AML-193 (cell line): ENCODE measurements around the gene IQCN.

Experiments
- DNase-seq, 2 experiments: peaks; one replicate each; lab custom pipeline; 2025; lab: John Stamatoyannopoulos, UW

The IQCN gene

DNA sequence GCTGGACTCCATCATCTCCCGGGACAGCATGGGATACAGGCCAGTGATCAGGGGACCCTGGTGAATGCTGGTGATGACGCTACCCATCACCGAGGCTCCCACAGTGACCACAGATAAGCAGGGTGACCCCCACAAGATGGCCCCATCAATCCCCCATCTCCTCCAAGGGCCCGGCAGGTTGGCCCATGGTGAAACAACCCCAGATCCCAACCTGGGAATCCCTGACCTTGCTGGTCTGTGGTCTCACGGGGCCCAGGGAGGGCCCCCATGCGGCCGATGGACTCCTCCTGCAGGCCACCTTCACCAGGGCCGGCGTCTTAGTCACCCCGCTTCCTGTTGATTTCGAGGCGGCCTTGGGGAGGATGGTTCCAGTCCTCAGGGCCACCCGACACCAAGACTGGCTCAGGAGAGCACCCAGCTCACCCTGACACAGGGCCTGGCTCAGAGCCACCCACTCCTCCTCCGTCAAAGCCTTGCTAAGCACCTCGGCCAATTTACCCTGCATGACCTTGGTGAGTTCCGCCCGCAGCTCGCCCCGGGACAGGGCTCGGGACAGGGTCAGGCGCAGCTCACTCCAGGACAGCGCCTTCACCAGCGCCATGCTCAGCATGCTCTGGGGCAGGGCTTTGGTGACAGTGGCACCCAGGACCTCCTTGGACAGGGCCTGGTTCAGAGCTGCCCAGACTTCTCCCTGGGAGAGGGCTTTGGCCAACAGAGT lies 10.0 kb downstream of the IQCN start:
- DNase-seq: no peak

DNA sequence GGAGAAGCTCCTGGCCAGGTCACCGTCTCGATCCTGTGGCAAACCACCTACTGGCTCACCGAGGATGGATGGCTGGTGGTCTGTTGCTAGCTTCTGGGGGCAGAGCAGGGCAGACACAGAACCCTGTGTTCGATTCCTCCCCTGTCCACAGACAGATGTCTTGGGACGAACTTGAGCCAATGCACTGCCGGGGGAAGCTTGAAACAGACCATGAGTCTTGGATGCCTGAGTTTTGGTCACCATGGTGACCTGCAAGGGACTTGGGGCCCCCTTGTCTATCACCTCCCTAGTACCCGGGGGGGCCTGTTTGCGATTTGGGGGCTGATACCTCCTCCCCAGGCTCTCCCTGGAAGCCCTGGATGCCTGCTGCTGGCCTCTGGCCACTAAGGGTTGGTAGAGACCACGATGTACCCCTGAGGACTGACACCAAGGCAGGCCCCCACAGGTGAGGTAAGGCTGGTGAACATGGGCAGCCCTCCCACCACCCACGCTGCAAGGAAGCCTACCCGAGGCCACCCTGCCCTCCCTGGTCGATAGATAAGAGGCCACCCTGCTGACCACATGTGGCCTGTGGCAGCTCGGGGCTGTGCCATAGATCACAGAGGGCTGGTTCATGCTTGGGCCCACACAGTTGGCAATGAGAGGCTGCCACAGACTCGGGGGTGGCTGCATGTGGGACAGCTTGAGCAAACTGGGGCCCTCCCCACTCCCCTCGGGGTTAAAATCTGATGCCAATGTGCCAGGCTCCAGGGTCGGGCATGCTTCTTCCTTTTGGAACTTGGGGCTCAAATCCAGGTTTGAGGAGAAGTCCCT lies 10.7 kb downstream of the IQCN start:
- no peak for DNase-seq

DNA sequence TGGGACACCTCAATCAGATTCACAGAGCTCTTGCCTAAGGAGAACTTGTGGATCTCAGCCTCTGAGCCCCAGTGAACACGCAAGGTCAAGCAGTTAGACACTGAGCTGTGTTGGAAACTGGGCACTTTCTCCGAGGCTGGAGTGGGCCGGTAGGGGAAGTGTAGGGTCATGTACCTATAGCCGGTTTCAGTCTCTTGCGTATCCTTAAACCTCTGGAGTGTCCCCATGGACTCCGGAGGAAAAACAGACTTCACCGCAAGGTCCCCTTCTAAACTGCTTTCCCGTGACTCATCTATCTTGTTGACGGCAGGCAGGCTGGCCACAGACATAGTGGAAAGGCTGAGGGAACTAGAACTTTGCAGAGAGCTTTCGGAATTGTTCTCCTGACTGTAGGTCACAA lies 11.3 kb downstream of the IQCN start:
- no peak for DNase-seq

GRCh38 chr19:18262144-18262543 lies 12.1 kb downstream of the IQCN start:
- DNase-seq: no peak

DNA sequence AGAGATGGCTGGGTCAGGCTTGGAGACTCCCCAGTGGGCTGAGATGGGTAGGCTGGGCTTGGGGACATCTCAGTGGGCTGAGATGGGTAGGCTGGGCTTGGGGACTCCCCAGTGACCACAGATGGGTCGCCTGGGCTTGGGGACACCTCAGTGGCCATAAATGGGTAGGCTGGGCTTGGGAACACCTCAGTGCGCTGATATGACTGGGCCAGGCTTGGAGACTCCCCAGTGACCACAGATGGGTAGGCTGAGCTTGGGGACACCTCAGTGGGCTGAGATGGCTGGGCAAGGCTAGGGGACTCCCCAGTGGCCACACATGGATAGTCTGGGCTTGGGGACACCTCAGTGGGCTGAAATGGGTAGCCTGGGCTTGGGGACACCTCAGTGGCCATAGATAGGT lies 12.8 kb downstream of the IQCN start:
- DNase-seq: no peak

DNA sequence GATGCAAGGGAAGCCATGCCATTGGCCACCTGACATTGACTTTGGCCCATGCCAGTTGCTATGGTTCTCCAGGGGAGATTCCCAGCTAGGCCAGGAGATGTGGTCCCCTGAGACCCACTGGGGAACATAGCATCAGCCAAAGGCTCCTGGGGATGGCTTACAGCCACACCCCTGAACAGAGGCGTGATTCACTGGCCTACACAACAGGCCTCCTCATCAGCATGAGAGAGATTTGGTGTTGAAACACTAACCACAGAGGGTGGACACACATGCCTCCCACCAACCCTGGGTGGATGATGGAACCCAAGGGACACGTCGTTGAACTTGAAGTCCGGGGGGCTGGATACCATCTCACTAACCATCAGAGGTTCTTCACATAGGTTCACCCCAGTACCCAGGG lies 14.4 kb downstream of the IQCN start:
- no peak for DNase-seq

- no peak for DNase-seq
Observed at GRCh38 chr19:18257503-18258470, 16.5 kb downstream of the IQCN start.

DNA sequence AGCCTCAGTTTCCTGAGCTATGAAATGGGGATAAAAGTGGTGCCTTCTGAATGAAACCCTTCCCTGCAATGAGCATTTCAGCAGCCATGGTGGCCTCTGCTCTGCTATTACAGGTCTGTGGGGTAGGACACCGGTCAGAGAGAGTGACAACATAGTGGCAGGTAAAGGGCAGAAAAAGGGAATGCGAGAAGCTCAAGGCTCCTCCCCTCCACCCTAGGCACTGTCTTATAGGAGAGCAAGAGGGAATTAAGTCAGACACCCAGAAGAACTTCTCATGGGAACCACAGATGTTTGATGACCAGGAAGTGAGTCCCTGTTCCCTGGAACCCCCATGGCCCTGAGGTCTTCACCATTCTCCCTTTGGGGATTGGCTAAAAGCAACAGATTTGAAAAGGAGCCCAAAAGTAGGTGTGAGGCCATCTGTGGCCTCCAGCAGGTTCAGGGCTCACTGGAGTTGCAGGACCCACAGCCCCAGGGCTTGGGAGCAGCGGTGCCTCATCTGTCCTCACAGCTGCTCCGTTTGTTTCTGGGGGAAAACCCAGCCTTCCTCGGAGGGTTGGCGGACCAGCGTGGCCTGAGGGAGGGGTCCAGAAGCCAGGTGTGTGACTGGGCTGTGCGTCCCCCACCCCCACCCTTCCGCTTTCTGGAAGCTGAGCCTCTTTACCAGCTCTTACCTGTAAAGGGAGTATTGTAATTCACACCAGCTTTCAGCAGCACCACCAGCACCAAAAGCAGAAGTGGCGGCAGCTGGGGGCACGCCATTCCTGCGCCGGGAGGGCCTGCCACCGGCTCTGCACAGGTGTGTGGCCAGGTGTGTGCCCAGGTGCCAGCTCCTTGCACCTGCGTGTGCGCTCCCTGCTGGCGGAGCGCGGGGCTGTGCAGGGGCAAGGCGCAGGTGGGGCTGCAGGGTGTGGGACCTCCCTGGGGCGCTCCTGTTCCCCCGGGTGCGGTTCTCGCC lies 19.4 kb downstream of the IQCN start:
- no peak for DNase-seq

DNA sequence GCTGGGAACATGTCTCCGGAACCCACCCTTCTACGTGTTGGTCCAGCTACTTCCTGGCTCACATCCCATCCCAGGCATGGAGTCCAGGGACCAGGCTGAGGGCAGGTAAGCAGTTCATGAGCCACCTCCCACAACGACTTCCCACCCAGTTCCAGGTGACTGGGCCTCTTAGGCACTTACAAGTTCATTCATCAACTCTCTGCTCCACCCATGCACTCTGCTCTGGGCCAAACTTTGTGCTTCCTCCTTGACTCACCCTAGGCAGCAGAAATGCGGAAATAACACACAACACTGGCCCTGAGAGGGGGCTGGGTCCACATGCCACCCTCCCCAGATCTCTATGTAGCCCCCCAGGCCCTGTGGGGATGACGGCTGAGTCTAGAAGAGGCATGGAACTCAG lies 20.5 kb downstream of the IQCN start:
- peak; percentile 60 to 64 for DNase-seq

DNA sequence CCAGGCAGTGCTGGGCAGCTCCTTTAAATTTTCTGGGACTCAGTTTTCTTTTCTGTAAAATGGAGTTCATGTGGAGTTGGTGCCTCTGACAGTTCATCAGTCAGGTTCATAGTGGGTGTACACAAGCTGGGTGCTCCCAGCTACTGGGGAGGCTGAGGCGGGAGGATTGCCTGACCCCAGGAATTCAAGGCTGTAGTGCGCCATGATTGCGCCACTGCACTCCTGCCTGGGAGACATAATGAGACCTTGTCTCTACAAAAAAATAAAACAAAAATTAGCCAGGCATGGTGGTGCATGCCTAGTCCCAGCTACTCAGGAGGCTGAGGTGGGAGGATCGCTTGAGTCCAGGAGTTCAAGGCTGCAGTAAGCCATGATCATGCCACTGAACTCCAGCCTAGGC lies 21.1 kb downstream of the IQCN start:
- no peak for DNase-seq

DNA sequence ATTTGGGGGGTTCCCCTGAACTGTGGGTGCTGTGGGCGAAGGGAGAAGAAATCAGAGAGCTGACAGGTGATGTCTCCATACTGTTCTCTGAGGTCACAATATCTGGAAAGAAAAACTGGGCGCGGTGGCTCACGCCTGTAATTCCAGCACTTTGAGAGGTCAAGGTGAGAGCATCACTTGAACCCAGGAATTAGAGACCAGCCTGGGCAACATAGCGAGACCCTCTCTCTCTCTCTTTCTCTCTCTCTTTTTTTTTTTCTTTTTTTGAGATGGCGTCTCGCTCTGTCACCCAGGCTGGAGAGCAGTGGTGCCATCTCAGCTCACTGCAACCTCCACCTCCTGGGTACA lies 21.9 kb downstream of the IQCN start:
- DNase-seq: no peak

DNA sequence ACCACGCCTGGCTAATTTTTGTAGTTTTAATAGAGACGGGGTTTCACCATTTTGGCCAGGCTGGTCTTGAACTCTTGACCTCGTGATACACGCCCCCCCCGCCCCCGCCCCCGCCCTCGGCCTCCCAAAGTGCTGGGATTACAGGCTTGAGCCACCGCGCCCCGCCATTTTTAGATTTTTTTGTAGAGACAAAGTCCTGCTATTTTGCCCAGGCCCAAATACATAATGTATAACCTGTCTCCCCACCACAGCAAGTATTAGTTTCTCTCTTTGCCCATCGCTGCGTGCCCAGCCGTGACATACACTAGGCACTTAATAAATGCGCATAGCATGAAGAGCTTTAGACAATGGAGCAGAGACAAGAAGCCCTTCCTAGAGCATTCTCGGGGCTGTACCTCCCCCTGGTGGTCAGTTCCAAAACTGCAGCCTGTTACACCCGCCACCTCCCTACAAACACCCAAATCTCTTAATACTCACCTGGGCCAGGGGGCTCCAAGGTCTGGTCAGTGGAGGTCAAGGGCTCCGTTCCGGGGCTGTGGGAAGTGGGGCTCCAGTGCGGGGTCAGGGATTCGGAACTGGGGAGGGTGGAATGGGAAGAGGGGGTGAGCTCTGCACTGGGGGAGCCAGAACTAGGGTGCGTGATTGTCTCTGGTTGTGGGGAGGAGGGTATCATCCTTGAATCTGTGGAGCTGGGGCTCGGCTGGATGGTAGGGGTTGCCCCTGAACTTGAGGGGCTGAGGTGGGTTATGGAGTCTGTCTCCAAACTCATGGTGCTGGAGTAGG lies 22.5 kb downstream of the IQCN start:
- peak; percentile 38 to 60 for DNase-seq

- DNase-seq: no peak
Observed at GRCh38 chr19:18249834-18250233, 24.4 kb downstream of the IQCN start.

GRCh38 chr19:18245297-18245696 lies 29.0 kb downstream of the IQCN start:
- DNase-seq: no peak

- no peak for DNase-seq
Observed at GRCh38 chr19:18239303-18239702, 34.9 kb downstream of the IQCN start.

DNA sequence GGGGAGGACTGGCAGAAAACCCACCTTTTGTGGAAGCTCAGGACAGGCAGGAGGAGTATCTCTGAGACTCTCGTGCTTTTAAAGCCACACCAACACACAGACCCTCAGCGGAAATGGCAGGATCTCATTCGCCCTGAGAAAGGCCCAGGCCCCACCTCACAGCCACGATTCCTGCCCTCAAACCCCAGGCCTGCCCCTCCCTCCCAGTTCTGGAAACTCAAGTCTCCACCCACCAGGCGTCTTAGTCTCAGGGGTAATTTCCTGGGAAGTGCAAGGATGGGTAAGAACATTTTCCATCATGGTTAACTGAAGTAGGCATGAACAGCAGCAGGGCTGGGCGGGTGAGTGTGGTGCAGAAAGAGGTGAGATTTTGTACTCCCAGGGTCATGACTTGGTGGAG lies 40.1 kb downstream of the IQCN start:
- DNase-seq: no peak

DNA sequence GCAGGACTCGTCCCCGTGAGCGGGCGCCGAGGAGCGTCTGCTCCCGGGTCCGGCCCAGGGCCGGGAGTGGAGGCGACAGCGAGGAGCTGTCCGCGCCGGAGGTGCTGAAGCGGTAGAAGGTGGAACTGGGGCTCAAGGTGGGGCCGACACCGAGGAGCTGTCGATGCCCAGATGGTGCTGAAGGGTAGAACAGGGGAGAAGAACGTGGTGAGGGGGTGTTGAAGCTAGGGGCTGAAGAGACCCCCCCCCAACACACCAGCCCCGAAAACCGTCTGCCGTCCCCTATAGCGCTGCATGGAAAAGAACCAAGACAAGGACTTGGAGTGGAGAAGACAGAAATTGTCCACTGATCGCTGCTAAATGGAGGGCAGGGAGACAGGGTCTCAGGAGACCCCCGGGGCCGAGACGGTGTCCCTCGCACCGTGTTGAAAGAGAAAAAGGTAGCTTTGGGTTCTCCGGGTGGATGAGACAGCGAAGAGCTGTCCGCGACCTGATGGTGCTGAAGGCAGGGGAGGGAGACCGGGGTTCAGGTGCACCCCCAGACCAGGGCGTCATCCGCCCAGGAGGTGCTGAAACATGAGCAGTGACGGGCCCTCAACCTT lies 40.9 kb downstream of the IQCN start:
- DNase-seq: no peak

GRCh38 chr19:18232540-18233223 lies 41.6 kb downstream of the IQCN start:
- no peak for DNase-seq

DNA sequence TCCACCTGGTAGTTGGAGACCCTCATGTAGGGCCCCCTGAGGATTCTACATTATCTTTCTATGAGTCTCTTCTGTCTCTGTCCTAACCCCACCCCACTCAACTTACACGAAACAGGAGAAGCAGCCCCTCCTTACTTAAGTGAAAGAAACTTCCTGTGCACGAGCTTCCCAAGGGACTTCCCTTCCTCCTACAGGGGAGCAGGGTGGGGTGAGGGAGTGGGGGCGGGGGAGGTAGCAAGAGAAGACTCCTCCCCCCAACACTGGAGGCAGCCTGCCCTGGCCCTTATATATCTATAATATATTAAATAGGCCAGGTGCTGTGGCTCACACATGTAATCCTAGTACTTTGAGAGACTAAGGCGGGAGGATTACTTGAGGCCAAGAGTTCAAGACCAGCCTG lies 42.5 kb downstream of the IQCN start:
- no peak for DNase-seq
